KOPT-K1 (cell line): Measurements from ENCODE around the gene CDK14.

ENCODE experiments used
- H3K27ac ChIP-seq: fragments of 200-600 bp; sonication (generic); 2 replicates; pipeline ENCODE4 v1.5.1; 2016; ENCODE audit warnings: antibody characterized with exemption, mild to moderate bottlenecking, low read depth, low read length; ENCODE audit not compliant: poor library complexity, severe bottlenecking
- H3K36me3 ChIP-seq: fragments of 200-600 bp; sonication (generic); 2 replicates; pipeline ENCODE4 v1.5.1; 2017; ENCODE audit warnings: antibody characterized with exemption, mild to moderate bottlenecking, low read length, moderate library complexity; ENCODE audit not compliant: insufficient read depth
- H3K9me3 ChIP-seq: fragments of 200-600 bp; sonication (generic); 2 replicates; pipeline ENCODE4 v1.5.1; 2017; ENCODE audit warnings: antibody characterized with exemption, low read length, mild to moderate bottlenecking; ENCODE audit not compliant: insufficient read depth, poor library complexity, severe bottlenecking

CDK14 gene

DNA sequence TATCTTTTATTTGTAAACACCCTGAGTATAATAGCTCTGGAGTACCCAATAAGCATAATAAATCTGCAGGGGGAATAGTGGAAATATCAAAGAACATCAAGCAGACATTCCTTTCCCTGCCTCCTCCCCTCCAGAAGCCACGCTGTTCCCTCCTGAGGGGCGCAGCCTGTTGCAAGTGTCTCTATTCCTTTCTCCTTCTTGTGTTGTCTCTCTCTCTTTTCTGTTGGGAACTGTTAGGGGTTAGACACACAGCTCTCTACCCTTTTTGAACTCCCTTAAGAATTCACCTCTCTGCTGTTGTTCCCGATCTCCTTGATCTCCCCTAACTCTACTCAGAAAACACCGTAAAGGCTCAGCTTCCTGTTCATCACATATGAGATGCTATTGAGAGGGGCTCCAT, 490.1 kb downstream of the CDK14 start:
- Histone ChIP-seq H3K36me3 (no peaks in the 10 kb centered on the region), H3K27ac (no peak overlapping the region), H3K9me3 (no peaks in the 10 kb centered on the region)

DNA sequence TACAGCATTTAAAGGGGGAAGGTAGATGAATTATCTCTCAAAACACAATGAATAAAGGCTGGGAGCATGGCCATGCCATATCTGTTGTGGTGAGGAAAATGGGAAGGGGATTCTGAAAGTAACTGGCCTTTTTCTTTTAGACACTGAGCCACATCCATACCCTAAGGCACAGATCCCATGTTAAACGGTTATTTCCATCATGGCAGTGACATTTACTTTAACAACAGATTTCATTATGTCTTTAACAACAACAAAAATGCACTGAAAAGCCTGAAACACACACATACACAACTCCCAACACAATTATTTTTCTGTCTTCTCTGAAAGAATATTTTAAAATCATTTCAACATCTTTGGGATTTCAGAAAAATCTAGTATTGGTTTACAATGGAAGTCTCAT, 492.0 kb downstream of the CDK14 start:
- Histone ChIP-seq H3K36me3 (no peaks in the 10 kb centered on the region), H3K9me3 (no peaks in the 10 kb centered on the region), H3K27ac (no peak overlapping the region)

DNA sequence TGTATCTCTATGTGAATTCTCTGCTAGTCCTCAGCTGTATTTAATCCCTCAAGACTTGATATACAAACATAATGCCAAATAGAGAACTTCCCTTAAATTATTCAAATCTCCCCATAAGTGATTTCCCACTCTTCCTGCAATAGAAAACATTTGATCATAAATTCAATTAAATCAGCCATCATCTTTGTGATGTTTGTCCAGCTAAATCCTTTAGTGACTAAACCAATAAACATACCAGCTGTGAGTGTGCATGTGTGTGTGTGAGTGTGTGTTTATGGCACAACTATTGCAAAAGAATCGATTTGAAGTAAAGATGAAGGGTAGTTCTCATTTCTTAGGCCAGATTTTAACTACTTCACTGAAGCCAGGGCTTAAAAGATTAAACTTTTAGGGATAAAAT, 492.6 kb downstream of the CDK14 start:
- Histone ChIP-seq H3K27ac (no peak overlapping the region), H3K36me3 (no peaks in the 10 kb centered on the region), H3K9me3 (no peaks in the 10 kb centered on the region)

DNA sequence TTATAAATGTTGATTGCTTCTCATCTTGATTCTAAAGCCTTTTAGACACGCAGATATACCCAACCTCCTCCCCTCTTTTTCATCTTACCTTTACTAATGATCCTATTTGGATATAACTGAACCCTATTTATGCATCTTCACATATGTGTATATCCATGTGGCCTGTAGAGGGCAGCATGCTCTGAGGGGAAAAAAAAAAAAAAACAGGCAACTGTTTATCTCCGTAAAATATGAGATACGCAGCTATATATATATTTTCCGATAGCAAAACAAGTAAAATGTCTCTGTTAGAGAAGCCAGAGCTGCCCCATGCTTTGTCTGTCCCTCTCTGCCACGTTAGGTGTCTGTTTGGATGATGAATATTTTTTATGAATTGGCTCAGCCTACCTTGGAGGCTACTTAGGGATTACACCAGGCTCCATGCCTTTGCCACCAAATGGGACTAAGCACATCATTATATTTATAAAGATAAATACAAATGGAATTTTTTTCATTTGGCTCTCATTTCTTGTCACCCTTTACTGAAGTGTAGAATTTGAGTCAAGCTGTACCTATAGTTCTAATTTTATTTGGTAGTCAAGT, 493.4 kb downstream of the CDK14 start:
- no peaks in the 10 kb centered on the region for H3K36me3 ChIP-seq
- no peak overlapping the region for H3K27ac ChIP-seq
- no peaks in the 10 kb centered on the region for H3K9me3 ChIP-seq

DNA sequence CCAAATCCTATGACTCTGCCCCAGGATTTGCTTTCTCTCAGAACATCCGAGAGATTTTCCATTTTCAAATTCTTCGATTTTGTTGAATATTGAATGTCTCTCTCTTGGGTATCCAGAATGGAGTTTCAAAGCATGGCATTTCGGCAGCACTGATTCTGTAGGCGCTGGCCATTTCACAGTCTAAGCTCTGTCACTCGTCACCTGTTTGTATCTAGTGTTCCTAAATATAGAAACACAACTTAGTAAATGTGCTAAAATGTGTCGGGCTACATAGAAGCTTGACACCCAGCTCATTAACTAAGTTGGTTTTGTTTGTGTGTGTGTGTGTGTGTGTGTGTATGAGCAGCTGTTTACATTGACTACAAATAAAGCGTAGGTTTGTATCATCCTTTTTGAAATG, 494.6 kb downstream of the CDK14 start:
- H3K9me3 ChIP-seq, result no peaks in the 10 kb centered on the region
- H3K27ac ChIP-seq, result no peak overlapping the region
- no peaks in the 10 kb centered on the region for H3K36me3 ChIP-seq

DNA sequence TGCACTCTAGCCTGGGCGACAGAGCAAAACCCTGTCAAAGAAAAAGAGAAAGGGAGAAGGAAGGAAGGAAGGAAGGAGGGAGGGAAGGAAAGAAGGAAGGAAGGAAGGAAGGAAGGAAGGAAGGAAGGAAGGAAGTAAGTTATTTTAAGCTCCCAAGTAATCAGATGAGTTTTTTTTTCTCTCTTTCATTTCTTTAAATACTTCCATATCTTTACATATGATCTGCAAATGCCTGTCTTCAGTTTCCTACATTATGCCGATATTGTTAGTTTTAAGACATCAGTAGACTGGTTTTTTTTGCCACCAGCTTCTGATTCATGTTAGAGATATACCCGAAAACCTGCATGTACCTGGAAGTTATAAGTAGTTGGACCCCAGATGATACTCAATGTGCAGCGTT, 495.5 kb downstream of the CDK14 start:
- H3K36me3 ChIP-seq, result no peaks in the 10 kb centered on the region
- H3K27ac ChIP-seq, result no peak overlapping the region
- no peaks in the 10 kb centered on the region for H3K9me3 ChIP-seq

DNA sequence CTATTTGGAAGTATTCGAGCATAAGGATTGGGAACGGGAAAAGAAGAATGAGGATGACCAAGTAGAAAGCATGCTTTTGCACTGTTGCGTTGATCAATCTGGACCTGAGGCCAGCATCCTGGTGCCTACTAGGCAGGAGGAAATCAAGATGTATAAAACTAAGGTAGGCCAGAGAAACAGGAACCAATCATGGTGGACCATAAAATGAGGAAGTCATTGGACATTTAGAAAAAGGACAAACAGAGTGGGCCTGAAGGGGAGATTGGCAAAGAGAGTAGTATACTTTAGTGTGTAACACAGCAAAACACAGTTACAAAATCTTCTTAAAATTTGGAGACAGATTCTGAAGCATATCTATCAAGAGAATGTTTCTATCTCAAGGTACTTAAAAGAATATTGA, 497.1 kb downstream of the CDK14 start:
- Histone ChIP-seq H3K9me3 (no peaks in the 10 kb centered on the region), H3K36me3 (no peaks in the 10 kb centered on the region), H3K27ac (no peak overlapping the region)

DNA sequence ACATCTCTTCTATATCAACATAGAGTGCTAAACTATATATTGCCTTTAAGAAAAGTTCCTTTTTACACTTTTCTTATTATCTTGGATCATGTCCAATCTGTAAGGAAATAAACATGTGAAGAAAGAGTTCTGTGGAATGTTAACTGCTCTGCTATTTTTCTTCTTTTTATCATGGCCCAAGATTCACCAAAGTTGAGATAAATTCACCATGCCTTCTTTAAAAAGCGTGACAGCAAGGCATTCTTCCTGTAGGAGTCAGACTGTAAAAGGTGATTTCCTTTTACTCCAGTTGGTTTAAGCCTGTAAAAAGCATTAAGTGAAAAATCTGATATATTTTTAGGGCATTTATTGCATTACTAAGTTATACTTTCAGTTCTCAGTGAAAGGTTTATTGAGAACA, 502.4 kb downstream of the CDK14 start:
- no peak overlapping the region for H3K27ac ChIP-seq
- H3K36me3 ChIP-seq, result no peaks in the 10 kb centered on the region
- no peaks in the 10 kb centered on the region for H3K9me3 ChIP-seq

DNA sequence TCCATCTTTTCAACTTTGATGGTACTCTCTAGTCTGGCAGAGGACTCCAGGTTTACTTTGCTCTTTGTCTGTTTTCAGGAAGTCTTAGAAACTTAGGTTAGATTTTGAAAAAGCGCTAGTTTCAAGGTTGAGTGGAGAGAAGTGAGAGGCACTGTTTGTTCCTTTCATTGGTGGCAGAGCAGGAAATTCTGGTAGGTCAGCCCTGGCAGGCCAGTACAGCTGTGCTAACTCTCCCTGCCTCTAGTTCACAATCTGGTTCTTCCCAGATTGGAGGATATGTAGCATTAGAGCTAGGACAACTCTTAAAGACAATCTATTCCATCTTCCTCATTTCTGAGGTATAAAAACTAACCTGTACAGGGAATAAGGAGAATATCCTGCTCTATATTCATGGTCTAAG, 507.2 kb downstream of the CDK14 start:
- H3K27ac ChIP-seq, result no peak overlapping the region
- no peaks in the 10 kb centered on the region for H3K9me3 ChIP-seq
- H3K36me3 ChIP-seq, result no peaks in the 10 kb centered on the region

DNA sequence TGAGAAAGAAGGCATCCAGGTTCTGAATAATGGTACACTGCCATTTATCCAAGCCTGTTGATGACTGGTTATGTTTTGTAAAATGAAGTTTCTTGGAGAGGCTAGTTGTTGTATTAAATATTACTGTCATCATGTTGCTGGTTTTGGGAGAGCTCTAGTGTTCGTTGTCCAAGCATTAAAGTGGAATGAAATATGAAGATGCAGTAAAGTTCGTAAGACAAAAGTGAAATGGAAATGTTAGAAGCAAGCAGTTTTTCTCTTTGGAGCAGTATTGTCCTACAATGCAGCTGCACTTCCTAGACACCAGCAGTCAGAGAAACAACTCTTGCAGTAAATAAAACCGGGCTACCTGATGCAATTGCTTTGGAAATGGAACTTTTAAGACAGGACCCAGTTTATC, 511.3 kb downstream of the CDK14 start:
- Histone ChIP-seq H3K9me3 (no peaks in the 10 kb centered on the region), H3K36me3 (no peaks in the 10 kb centered on the region), H3K27ac (no peak overlapping the region)

DNA sequence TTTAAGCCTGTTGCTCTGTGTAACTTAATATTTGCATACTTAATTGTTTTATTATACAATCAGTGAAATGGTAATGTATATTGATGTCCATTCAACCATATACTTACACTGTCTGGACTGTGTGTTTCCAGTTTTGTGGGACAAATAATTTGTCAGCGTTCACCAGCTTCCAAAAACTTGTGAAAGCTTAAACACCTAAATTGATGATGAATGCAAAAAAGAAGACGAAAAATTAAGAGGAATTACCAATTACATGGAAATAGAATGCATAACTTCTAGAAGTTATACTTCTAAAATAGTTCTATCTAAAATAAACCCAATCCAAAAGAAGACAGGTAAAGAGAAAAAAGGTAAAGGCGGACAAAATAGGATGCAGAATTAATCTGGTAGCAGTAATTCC, 513.1 kb downstream of the CDK14 start:
- Histone ChIP-seq H3K36me3 (no peaks in the 10 kb centered on the region), H3K27ac (no peak overlapping the region), H3K9me3 (no peaks in the 10 kb centered on the region)

DNA sequence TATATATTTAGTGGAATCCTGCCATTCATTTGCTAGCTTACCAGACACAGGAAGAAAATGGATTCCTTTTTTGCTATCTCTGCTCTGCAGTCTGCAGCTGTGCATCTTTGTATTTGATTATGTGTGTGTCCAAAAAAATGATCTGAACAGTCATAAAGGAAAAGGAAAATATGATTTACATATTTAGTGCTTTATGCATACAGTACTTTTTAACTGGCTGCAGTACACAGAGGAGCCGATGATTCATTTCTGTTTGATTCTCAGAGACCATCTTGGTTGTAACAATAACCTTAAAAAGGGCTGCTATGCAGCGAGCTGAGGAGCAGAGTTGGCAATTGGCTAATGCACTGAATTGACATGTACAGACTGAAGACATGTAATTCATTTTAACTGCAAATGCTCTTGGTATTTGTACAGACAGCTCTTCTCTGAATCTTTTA, 516.8 kb downstream of the CDK14 start:
- H3K27ac ChIP-seq, result no peak overlapping the region
- H3K9me3 ChIP-seq, result no peaks in the 10 kb centered on the region
- no peaks in the 10 kb centered on the region for H3K36me3 ChIP-seq

DNA sequence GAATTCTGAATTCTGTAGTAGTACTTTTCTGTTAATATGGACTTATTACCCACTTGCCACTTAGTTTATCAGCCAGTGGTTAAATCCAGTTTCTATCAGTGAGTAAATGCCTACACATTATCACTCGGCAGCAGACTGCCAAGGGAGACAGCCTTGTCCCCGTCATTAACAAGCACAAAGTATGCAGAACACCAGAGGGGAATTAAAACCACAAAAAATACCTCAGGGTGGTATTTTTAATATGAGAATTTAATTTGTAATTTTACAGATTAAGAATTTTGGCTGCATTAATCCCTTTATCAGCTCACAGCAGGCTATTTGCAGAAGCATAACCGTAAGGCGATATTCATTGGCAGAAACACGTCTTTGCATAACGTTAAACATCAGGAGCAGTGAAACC, 518.1 kb downstream of the CDK14 start:
- no peaks in the 10 kb centered on the region for H3K36me3 ChIP-seq
- no peak overlapping the region for H3K27ac ChIP-seq
- no peaks in the 10 kb centered on the region for H3K9me3 ChIP-seq

DNA sequence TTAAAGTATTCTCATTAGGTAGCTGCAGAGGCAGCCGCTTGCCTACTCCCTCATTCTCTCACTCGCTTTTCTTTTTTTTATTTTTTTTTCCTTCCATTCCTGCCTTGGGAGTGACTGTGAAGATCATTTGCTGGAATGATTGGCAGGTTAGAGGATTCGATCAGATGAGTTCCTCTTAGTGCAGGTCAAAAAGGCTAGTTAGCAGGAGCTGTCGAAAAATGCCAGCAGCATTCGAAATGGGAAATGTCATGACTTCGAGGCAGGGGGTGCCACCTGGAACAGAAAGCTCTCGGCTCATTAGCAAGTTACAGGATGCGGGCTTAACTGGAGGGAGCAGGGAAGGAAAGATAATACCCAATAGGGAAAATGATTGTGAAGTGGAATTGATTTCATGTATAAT, 530.6 kb downstream of the CDK14 start:
- Histone ChIP-seq H3K9me3 (no peaks in the 10 kb centered on the region), H3K36me3 (no peaks in the 10 kb centered on the region), H3K27ac (no peak overlapping the region)

DNA sequence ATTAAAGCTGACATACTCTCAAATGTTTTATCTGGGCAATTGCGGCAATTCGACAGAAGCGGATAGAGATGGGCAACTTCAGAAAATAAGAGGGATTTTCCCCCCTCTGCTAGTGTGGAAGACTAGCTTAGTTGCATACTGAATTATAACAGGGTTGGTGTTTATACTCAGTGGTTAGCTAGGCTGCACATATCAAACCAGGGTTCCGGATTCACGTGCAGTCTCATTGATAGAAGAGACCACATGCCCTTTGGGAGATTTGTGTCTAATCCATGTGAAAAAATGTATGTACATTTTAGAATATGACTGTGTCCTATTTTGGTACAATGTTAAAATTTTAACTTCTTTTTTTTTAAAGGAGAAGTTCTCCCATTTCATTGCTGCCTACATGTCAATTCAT, 531.2 kb downstream of the CDK14 start:
- Histone ChIP-seq H3K9me3 (no peaks in the 10 kb centered on the region), H3K27ac (no peak overlapping the region), H3K36me3 (no peaks in the 10 kb centered on the region)

DNA sequence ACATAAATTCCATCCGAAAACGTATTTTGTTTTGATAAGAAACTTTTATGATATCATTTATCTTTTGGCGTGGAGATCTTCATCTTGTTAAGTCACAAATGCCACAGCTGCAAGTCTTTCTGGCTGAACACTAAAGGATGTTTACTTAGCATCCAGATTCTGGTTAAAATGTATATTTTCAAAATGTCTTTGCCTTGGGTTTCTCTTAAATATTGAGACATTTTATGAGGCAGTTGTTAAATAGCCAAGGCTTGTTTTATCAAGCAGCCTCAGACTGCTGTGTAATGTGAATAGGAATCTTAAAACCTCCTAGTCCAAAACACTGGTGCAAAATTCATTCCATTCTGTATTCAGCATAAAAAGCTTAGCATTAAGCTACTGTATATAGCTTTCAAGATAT, 531.8 kb downstream of the CDK14 start:
- H3K27ac ChIP-seq, result no peak overlapping the region
- H3K36me3 ChIP-seq, result no peaks in the 10 kb centered on the region
- no peaks in the 10 kb centered on the region for H3K9me3 ChIP-seq
